ENCODE results near the gene HIF3A.

The HIF3A gene

GRCh38 chr19:46353730-46354528 is 57.1 kb downstream of the HIF3A start:
- TF ChIP-seq, protein P1, sequence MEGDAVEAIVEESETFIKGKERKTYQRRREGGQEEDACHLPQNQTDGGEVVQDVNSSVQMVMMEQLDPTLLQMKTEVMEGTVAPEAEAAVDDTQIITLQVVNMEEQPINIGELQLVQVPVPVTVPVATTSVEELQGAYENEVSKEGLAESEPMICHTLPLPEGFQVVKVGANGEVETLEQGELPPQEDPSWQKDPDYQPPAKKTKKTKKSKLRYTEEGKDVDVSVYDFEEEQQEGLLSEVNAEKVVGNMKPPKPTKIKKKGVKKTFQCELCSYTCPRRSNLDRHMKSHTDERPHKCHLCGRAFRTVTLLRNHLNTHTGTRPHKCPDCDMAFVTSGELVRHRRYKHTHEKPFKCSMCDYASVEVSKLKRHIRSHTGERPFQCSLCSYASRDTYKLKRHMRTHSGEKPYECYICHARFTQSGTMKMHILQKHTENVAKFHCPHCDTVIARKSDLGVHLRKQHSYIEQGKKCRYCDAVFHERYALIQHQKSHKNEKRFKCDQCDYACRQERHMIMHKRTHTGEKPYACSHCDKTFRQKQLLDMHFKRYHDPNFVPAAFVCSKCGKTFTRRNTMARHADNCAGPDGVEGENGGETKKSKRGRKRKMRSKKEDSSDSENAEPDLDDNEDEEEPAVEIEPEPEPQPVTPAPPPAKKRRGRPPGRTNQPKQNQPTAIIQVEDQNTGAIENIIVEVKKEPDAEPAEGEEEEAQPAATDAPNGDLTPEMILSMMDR (IDR thresholded peaks at IDR 0.05; ENCODE audit: insufficient read depth, low read length, missing control alignments), result no peak
- no peak overlapping the region for H3K4me3 ChIP-seq (ENCODE audit: low read depth, low read length)
- ChIA-PET CTCF (interaction anchor here (1.7 kb wide), 1 partner anchor 41 kb away, joined by 8 read pairs; no protein-coding TSS in a partner anchor), POLR2A (no interaction called here)
- no peak for DNase-seq (ENCODE audit: low read depth, low spot score)

DNA sequence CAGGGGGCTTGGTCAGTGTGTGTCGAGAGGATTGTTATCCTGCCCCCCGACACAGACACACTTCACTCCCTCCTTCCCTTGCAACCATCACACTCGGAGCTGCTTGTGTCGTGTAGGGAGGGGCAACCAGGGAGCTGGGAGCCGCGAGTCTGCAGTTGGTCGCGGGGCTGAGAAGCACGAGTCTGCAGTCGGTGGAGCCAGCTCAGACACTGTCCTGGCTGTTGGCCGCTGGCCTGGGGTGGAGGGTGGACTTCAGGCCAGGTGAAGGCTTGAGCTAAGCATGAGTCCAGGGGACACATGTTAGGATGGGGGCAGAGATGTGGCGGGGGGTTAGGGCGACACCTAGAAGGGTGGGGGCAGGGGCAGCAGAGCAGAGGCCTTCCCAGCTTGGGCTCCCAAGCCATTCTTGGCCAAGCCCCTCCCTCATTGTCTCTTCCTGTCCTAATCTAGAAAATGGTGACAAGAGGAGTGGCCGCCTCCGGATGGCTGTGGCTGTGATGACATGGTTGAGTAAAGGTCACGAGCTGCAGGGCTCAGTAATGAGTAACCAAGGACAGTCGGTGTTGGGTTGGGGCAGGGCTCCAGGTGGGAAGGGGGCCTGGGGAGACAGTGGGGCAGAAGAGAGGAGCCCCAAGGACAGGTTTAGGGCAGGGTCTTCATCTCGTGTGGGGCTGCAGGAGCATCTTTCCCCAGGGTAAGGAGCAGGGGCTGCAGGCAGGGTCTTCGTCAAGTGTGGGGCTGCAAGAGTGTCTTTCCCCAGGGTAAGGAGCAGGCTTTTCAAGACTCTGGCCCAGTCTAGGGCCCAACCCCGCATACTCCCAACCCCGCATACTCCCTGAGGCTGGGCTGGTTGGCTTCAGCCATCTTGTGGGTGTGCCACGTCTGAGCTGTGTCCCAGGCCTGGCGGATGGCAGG is 58.6 kb downstream of the HIF3A start:
- ChIA-PET CTCF (interaction anchor here (1.1 to 3.1 kb wide), 3 partner anchors 9 to 45 kb away, joined by 3 to 26 read pairs (median 3); partner anchors contain the start of gene PPP5C), POLR2A (no interaction called here)
- H3K4me3 ChIP-seq (ENCODE audit: low read depth, low read length), result no peak overlapping the region
- no peak for DNase-seq (ENCODE audit: low read depth, low spot score)
- TF ChIP-seq, protein P1 (IDR thresholded peaks at IDR 0.05; ENCODE audit: insufficient read depth, low read length, missing control alignments), result no peak

DNA sequence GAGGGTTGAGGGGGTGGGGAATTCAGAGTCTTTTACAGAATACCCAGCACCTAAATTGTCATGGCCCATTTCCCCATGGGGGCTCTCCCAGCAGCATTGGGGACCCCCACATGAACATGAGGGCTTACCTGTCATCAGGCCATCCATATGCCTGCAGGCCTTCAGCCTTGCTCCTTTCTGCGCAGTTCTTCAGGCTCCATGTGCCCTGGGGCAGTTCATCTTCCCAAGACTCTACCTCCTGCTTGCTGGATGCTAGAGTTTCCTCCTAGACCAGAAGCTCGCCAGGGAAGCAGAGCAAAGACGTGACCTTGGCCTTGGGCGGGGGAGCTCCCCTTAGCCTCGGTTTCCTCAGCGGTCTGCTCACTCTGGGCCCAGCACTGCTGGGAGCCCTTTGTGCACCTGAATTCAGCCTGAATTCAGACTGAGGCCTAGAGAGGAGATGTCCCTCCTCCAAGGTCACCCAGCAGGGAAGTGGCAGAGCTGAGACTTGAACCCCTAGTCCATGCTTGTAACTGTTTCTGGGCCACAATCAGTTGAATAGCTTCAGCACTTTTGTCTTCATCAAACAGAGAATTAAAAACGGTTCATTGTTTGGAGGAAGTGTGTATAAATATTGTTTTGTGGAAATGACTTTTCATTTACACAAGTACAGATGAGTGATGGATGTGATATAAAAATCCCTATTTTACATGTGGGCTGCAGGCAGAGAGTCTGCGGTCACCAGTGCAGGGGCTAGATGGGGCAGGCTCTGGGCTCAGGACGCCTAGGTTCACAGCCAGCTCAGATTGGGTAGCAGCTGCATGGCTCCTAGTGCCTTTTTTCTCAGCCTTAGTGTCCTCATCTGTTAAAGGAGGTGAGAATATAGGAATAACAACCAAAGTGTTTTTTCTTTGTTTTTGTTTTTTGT is 59.6 kb downstream of the HIF3A start:
- ChIA-PET POLR2A (no interaction called here), CTCF (interaction anchor here (0.9 to 3.1 kb wide), 5 partner anchors 10 to 46 kb away, joined by 3 to 26 read pairs (median 3); partner anchors contain the start of gene PPP5C)
- H3K4me3 ChIP-seq (ENCODE audit: low read depth, low read length), result no peak overlapping the region
- TF ChIP-seq, protein P1 (IDR thresholded peaks at IDR 0.05; ENCODE audit: insufficient read depth, low read length, missing control alignments), result no peak
- DNase-seq (ENCODE audit: low read depth, low spot score), result no peak

- ChIA-PET POLR2A (interaction anchor here (0.9 kb wide), 1 partner anchor 11 kb away, joined by 3 read pairs; the partner anchor contains the start of gene PPP5C), CTCF (interaction anchor here (1.0 to 3.1 kb wide), 8 partner anchors 9 to 130 kb away, joined by 3 to 26 read pairs (median 6); partner anchors contain the start of gene PPP5C)
- DNase-seq (ENCODE audit: low read depth, low spot score), result no peak
- H3K4me3 ChIP-seq (ENCODE audit: low read depth, low read length), result no peak overlapping the region
- TF ChIP-seq, protein P1 (IDR thresholded peaks at IDR 0.05; ENCODE audit: insufficient read depth, low read length, missing control alignments), result no peak
Observed at GRCh38 chr19:46357846-46358583, 61.2 kb downstream of the HIF3A start.

DNA sequence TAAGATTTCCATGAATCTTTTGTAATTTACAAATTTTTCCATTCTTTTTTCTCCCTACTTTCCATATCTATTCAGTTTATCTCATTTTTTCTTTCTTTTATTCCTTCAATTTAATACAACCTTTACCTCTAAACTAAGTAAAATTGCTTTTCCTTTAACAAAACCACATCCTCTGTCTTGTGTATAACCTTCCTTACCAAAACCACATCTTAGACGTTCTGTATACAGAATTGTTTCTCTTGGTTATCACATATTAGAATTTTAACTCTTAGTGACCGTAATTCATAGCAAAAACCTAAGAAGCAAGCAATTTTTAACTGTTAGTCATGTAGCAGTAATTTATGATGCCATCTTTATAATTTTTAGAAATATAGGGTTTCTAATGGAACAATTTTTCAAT is 65.1 kb downstream of the HIF3A start:
- CTCF ChIA-PET, result interaction anchor here (0.9 to 1.6 kb wide), 4 partner anchors 8 to 105 kb away, joined by 4 to 7 read pairs (median 6); no protein-coding TSS in a partner anchor
- H3K4me3 ChIP-seq (ENCODE audit: low read depth, low read length), result no peak overlapping the region
- DNase-seq (ENCODE audit: low read depth, low spot score), result no peak
- POLR2A ChIA-PET, result no interaction called here
- TF ChIP-seq, protein P1 (IDR thresholded peaks at IDR 0.05; ENCODE audit: insufficient read depth, low read length, missing control alignments), result no peak

Measured in AG04449 (cell line).